Stimulated activated naive CD8-positive, alpha-beta T cell treated with anti-CD3 and anti-CD28 coated beads, Interleukin-15, Interleukin-2, amounts not matched to agents 100 ng/mL and 50 ng/mL, for 24 hours (primary cell): ENCODE measurements around the gene RAB3IP.
"Not testable (repeated sequence)": the region's sequence is repeated elsewhere in the genome, so short reads cannot be mapped to it uniquely, and the experiment has no call there.

ENCODE experiments used
- H3K27ac Mint-ChIP-seq: one replicate; pipeline ENCODE4 v1.8.0; 2021; ENCODE audit warnings: mild to moderate bottlenecking, mixed read lengths
- H3K27me3 Mint-ChIP-seq: one replicate; pipeline ENCODE4 v1.8.0; 2021; ENCODE audit warnings: mixed read lengths
- H3K36me3 Mint-ChIP-seq: one replicate; pipeline ENCODE4 v1.8.0; 2021; ENCODE audit warnings: low read depth, mixed read lengths
- H3K4me1 Mint-ChIP-seq: one replicate; pipeline ENCODE4 v1.8.0; 2021; ENCODE audit warnings: low read depth, mixed read lengths
- H3K4me3 Mint-ChIP-seq: one replicate; pipeline ENCODE4 v1.8.0; 2021; ENCODE audit warnings: mild to moderate bottlenecking, mixed read lengths
- H3K9me3 Mint-ChIP-seq: one replicate; pipeline ENCODE4 v1.8.0; 2021; ENCODE audit warnings: mixed read lengths

The RAB3IP gene

DNA sequence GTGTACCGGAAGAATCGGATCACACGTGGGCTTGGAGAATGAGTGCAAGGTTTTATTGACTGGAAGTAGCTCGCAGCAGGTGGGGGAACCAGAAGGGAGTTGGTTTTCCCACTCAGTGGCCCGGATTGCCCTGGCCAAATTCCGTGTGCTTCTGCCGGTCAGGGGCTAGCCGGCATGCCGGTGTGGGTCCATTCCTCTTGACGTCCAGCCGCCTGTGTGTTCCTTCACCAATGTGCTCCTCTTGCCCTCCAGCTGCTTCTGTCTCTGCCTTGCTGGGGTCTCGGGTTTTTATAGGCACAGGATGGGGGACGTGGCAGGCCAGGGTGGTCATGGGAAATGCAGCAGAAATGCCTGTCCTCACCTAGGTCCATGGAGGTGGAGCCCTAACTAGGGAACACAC, 97.4 kb downstream of the RAB3IP start:
- peaks cover 19% of the 10 kb centered on the region for H3K27me3 Mint-ChIP-seq
- H3K36me3 Mint-ChIP-seq = no peaks in the 10 kb centered on the region
- H3K9me3 Mint-ChIP-seq = no peaks in the 10 kb centered on the region
- no peak overlapping the region for H3K4me3 Mint-ChIP-seq
- H3K27ac Mint-ChIP-seq = no peak overlapping the region
- no peaks in the 10 kb centered on the region for H3K4me1 Mint-ChIP-seq

DNA sequence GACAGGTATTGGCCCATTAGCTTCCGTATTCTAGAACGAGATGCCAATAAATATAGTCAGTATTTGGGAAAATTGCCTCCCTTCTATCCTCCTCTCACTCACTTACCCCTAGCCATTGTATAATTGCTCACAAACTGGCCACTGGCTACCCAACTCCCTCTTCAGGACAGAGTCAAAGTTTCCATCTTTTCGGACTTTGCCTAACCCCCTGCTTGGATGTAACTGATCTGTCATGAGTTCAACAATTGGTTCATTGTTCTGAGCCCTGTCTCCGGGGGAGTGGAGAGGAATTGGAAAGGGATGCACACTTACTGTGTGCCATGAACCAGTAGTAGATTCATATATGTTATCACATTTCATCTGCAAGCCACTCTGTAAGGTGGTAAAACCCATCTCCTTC, 98.5 kb downstream of the RAB3IP start:
- Mint-ChIP-seq H3K4me3 (no peak overlapping the region), H3K36me3 (no peaks in the 10 kb centered on the region), H3K4me1 (no peaks in the 10 kb centered on the region), H3K9me3 (no peaks in the 10 kb centered on the region), H3K27ac (no peak overlapping the region), H3K27me3 (peaks cover 24% of the 10 kb centered on the region)

DNA sequence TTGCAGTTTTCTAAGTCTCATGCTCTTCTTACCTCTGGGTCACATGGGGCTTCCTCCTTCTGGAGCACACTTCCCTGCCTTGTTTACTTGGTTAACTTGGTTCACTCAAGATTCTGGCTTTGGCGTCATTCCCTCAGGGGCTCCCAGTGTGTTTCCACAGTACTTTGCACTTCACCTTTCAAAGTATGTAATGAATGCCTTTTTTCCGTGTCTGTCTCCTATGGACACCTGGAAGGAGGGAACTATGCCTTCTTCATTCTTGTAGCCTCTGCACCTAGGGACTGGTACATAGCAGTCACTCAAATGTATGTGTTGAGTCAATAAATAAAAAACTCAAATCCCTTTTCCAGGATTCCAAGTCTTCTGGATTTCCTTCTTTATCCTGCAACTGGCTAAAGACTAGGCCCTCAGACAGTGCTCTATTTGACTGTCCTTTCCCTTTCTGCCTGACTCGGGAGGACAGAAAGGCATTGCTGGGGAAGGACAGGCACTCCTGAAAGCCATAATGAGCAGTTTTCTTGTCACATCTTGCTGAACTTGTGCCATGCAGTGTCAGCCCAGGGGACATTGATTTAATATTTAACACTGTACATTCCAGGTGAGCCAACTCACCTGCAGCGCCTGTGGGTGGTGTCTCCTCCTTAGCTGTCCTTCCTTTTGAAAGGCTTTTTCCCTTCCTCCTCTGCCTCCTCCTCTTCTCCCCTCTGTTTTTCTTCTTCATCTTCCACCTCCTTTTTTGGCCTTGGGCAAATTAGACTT, 99.2 kb downstream of the RAB3IP start:
- no peaks in the 10 kb centered on the region for H3K36me3 Mint-ChIP-seq

DNA sequence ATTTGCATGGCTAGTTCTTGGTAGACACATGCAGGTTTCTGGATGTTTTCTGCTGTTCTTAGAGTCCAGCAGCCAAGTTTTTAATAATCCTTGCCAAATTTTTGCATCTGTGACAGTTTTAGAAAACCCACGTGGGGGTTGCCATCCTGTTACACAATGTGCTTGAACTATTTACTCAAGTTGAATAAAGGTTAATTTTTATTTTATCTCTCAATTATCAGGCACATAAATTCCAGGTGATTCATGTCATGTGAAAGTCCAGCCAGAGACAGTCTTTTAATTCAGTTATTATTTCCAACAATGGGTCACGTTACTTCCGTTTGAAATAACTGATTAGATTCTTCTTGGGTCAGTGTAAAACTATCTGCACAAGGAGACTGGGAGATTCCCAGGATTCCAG, 102.1 kb downstream of the RAB3IP start:
- Mint-ChIP-seq H3K36me3 (no peaks in the 10 kb centered on the region), H3K4me1 (no peaks in the 10 kb centered on the region), H3K27ac (no peak overlapping the region), H3K4me3 (no peak overlapping the region), H3K9me3 (no peaks in the 10 kb centered on the region), H3K27me3 (peaks cover 16% of the 10 kb centered on the region)

More for the DNA sequence above, 99.2 kb downstream of the RAB3IP start:
- no peaks in the 10 kb centered on the region for H3K4me1 Mint-ChIP-seq
- H3K9me3 Mint-ChIP-seq = no peaks in the 10 kb centered on the region
- H3K27me3 Mint-ChIP-seq = peaks cover 18% of the 10 kb centered on the region
- no peak overlapping the region for H3K4me3 Mint-ChIP-seq
- no peak overlapping the region for H3K27ac Mint-ChIP-seq

DNA sequence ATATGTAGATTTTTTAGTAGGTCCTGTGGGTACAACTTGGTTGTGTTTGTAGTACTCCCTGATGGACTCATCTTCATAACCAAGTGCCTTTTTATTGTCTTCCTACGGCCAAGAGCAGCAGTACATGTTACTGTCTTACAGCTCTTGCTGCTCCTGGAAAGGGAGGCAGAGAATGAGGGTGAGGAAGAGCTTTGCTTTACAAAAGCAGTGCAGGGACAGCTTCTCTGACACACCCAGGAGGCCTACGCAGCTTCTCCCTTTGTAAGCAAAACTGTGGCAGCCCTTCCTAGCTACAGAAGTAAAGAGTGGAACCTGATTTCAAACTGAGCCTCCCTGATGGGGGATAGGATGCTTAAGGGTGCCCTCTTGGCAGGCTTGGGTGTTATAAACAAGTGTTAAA, 104.9 kb downstream of the RAB3IP start:
- Mint-ChIP-seq H3K4me3 (no peak overlapping the region), H3K9me3 (no peaks in the 10 kb centered on the region), H3K27ac (no peak overlapping the region)

DNA sequence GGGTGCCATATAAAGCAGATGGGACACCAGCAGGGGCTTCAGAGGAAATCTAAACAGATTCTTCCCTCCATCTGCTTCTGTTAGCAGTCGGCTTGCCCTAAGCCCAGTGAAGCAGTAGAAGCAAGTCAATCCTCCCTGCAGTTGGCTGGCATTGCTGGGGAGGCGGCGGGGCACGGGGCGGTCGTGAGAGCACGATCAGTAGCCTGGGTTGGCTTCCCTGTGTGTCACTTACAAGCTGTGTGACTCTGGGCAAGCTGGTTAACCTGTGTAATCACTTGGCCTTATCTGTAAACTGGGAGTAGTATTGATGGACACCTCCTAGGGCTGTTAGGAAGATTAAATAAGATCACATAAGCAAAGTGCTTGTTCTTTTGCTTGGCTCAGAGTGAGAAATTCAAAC, 105.8 kb downstream of the RAB3IP start:
- Mint-ChIP-seq H3K27ac (no peak overlapping the region), H3K36me3 (no peaks in the 10 kb centered on the region), H3K4me1 (no peaks in the 10 kb centered on the region), H3K27me3 (peaks cover 13% of the 10 kb centered on the region), H3K9me3 (no peaks in the 10 kb centered on the region), H3K4me3 (no peak overlapping the region)

More for the DNA sequence above, 104.9 kb downstream of the RAB3IP start:
- H3K36me3 Mint-ChIP-seq = no peaks in the 10 kb centered on the region
- peaks cover 12% of the 10 kb centered on the region for H3K27me3 Mint-ChIP-seq
- no peaks in the 10 kb centered on the region for H3K4me1 Mint-ChIP-seq

DNA sequence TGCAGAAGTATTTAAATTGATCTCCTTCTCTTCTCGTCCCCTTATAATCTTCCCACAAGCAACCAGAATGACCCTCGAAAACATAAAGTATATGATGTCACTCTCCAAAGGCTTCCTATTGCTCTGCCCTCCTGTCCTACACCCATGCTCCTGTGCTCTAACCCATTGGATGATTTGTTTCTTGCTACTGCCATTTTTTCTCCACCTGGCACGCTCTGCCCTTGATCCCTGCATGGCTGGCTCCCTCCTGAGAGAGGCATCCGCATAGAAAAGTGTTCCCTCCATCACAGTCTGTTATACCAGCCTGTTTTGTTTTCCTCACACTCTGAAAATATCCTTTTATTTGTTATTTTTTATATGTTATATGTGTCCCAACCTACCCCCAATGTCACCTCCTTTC, 106.2 kb downstream of the RAB3IP start:
- H3K27me3 Mint-ChIP-seq = peaks cover 16% of the 10 kb centered on the region
- H3K36me3 Mint-ChIP-seq = no peaks in the 10 kb centered on the region
- no peak overlapping the region for H3K27ac Mint-ChIP-seq
- H3K4me1 Mint-ChIP-seq = no peaks in the 10 kb centered on the region
- H3K9me3 Mint-ChIP-seq = peaks cover 2% of the 10 kb centered on the region
- no peak overlapping the region for H3K4me3 Mint-ChIP-seq

DNA sequence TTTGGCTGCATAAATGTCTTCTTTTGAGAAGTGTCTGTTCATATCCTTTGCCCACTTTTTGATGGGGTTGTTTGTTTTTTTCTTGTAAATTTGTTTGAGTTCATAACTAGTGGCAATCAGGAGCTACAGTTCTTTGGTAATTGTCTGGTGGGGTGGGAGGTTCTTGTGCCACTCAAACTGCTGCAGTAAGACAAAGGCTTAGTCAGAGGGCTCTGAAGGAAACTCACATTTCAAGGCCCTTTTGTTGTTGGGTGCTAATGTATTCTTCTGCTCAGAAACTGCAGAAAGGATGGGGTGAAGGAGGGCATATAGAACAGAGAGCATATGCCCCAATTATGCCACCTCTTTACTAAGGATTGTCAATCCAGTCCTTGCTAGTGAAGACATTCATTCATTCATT, 108.3 kb downstream of the RAB3IP start:
- Mint-ChIP-seq H3K4me1 (no peaks in the 10 kb centered on the region), H3K27ac (no peak overlapping the region), H3K9me3 (peaks cover 4% of the 10 kb centered on the region), H3K4me3 (no peak overlapping the region), H3K27me3 (peaks cover 18% of the 10 kb centered on the region), H3K36me3 (no peaks in the 10 kb centered on the region)

DNA sequence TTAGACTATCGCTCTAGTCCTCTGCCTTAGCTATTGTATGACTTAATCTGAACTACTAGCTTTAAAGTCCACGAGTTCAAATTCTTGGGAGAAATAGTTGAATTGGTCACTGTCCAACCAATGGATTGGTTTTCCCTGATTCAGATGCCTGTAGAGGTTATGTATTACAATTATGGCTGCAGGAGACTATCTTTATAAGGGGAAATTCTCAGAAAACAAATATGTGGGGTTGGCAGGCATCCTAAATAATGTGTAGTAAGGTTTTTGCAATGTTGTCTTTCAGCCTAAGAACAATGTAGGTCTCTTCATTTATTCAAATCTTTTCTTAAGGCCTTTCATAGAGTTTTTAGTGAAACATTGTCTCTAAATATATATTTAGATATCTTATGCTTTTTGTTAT, 113.3 kb downstream of the RAB3IP start:
- Mint-ChIP-seq H3K36me3 (no peaks in the 10 kb centered on the region), H3K27ac (no peak overlapping the region), H3K4me1 (no peaks in the 10 kb centered on the region), H3K27me3 (peaks cover 14% of the 10 kb centered on the region), H3K4me3 (no peak overlapping the region), H3K9me3 (peaks cover 9% of the 10 kb centered on the region)

DNA sequence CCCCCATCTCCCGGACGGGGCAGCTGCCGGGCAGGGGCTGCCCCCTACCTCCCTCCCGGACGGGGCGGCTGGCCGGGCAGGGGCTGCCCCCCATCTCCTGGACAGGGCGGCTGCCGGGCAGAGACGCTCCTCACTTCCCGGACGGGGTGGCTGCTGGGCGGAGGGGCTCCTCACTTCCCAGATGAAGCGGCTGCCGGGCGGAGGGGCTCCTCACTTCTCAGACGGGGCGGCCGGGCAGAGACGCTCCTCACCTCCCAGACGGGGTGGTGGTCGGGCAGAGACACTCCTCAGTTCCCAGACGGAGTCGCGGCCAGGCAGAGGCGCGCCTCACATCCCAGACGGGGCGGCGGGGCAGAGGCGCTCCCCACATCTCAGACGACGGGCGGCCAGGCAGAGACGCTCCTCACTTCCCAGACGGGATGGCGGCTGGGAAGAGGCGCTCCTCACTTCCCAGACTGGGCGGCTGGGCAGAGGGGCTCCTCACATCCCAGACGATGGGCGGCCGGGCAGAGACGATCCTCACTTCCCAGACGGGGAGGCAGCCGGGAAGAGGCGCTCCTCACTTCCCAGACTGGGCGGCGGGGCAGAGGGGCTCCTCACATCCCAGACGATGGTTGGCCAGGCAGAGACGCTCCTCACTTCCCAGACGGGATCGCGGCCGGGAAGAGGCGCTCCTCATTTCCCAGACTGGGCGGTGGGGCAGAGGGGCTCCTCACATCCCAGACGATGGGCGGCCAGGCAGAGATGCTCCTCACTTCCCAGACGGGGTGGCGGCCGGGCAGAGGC, 114.7 kb downstream of the RAB3IP start:
- H3K4me3 Mint-ChIP-seq, H3K4me1 Mint-ChIP-seq, H3K36me3 Mint-ChIP-seq, H3K27ac Mint-ChIP-seq, H3K9me3 Mint-ChIP-seq: not testable (repeated sequence)
- peaks cover 14% of the 10 kb centered on the region for H3K27me3 Mint-ChIP-seq

DNA sequence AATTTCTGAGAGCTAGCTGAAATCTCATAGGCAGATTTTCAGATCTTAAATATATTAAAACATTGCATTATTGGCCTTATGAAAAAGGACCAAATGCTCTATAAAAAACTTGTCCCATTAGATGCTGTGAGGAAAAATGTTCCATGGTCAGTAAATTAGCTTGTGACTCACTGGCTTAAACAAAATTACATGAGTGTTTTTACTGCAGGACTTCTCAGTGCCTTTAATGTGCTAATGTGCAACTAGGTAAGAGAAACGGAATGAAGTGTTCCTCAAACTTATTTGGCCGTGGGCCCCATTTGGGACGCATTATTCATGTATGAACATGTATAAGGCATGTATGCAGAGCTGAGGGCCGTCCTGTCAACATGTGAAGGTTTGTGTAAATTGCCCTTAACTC, 128.0 kb downstream of the RAB3IP start:
- Mint-ChIP-seq H3K27ac (no peak overlapping the region), H3K36me3 (no peaks in the 10 kb centered on the region), H3K4me3 (no peak overlapping the region), H3K4me1 (no peaks in the 10 kb centered on the region), H3K9me3 (no peaks in the 10 kb centered on the region), H3K27me3 (peaks cover 17% of the 10 kb centered on the region)

DNA sequence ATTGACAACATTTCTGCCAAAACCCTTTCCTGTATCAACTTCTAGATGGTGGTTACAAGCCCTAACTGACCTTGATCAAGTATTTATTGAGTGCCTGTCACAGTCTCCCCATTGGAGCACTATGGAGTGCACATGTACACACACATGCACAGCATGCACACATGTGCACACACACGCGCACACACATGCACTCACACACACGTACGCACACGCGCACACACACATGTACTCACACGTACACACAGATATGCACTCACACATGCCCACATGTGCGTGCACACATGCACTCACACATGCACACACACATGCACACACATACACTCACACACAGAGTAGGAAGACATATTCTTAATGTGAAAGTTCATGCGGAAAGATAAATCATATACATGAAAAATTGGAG, 130.0 kb downstream of the RAB3IP start:
- H3K27me3 Mint-ChIP-seq = peaks cover 14% of the 10 kb centered on the region

DNA sequence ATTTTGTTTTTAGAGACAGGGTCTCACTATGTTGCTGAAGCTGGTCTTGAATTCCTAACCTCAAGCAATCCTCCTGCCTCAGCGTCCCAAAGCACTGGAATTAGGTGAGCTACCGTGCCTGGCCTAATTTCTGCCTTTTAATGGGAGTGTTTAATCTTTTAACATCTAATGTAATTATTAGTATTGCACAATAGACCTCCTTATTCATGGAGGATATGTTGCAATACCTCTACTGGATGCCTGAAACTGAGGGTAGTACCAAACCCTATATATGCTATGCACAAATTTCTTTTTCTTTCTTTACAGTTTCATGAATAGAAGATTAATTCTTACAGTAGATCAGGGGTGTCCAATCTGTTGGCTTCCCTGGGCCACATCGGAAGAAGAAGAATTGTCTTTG, 134.1 kb downstream of the RAB3IP start:
- H3K27ac Mint-ChIP-seq = no peak overlapping the region
- no peaks in the 10 kb centered on the region for H3K36me3 Mint-ChIP-seq
- H3K9me3 Mint-ChIP-seq = no peaks in the 10 kb centered on the region
- no peaks in the 10 kb centered on the region for H3K27me3 Mint-ChIP-seq
- H3K4me1 Mint-ChIP-seq = no peaks in the 10 kb centered on the region
- no peak overlapping the region for H3K4me3 Mint-ChIP-seq

More for the DNA sequence above, 130.0 kb downstream of the RAB3IP start:
- no peaks in the 10 kb centered on the region for H3K4me1 Mint-ChIP-seq
- no peak overlapping the region for H3K4me3 Mint-ChIP-seq
- no peak overlapping the region for H3K27ac Mint-ChIP-seq
- H3K36me3 Mint-ChIP-seq = no peaks in the 10 kb centered on the region
- no peaks in the 10 kb centered on the region for H3K9me3 Mint-ChIP-seq
